GM23248 (cell line): ENCODE results near the gene ANKRD17. TPM values are rescaled to one million over a fixed set of nuclear protein-coding genes. Genes with fewer than 3 reads are reported as not detected.

Experiments used
- DNase-seq: peaks from one replicate; pipeline ENCODE4 v3.0.0-alpha.2; 2015
- H2AFZ ChIP-seq: fragments of 200-600 bp; sonication (generic); 2 replicates; pipeline ENCODE4 v1.6.1; 2016; ENCODE audit warnings: antibody characterized with exemption
- H3F3A ChIP-seq: fragments of 200-600 bp; sonication (generic); 2 replicates; pipeline ENCODE4 v1.6.1; 2016; ENCODE audit warnings: mild to moderate bottlenecking, antibody characterized with exemption, mixed run types; ENCODE audit not compliant: insufficient read depth
- H3K27ac ChIP-seq: fragments of 200-600 bp; sonication (generic); 2 replicates; pipeline ENCODE4 v1.5.1; 2016; ENCODE audit warnings: mild to moderate bottlenecking
- H3K27me3 ChIP-seq: fragments of 200-600 bp; sonication (generic); replicated peaks from 2 replicates; pipeline ENCODE4 v1.6.1; 2016; ENCODE audit warnings: mild to moderate bottlenecking; ENCODE audit not compliant: insufficient read depth
- H3K36me3 ChIP-seq: fragments of 200-600 bp; sonication (generic); 2 replicates; pipeline ENCODE4 v1.6.1; 2016; ENCODE audit warnings: low read depth, mild to moderate bottlenecking
- H3K4me1 ChIP-seq: fragments of 200-600 bp; sonication (generic); 2 replicates; pipeline ENCODE4 v1.6.1; 2016; ENCODE audit warnings: mild to moderate bottlenecking; ENCODE audit not compliant: insufficient read depth
- H3K4me2 ChIP-seq: fragments of 200-600 bp; sonication (generic); one replicate; pipeline ENCODE4 v1.6.1; 2016; ENCODE audit warnings: mild to moderate bottlenecking; ENCODE audit not compliant: unreplicated experiment
- H3K4me3 ChIP-seq: fragments of 200-600 bp; sonication (generic); 2 replicates; pipeline ENCODE4 v1.5.1; 2016; ENCODE audit warnings: mild to moderate bottlenecking
- H3K79me2 ChIP-seq: fragments of 200-600 bp; sonication (generic); 2 replicates; pipeline ENCODE4 v1.6.1; 2016; ENCODE audit warnings: mild to moderate bottlenecking; ENCODE audit not compliant: insufficient read depth
- H3K9ac ChIP-seq: fragments of 200-600 bp; sonication (generic); 2 replicates; pipeline ENCODE4 v1.6.1; 2016; ENCODE audit warnings: mild to moderate bottlenecking
- H3K9me2 ChIP-seq: fragments of 200-600 bp; sonication (generic); 2 replicates; pipeline ENCODE4 v1.6.1; 2016; ENCODE audit warnings: mixed run types, mild to moderate bottlenecking, moderate library complexity; ENCODE audit not compliant: insufficient read depth
- H3K9me3 ChIP-seq: fragments of 200-600 bp; sonication (generic); one replicate; pipeline ENCODE4 v1.6.1; 2017; ENCODE audit warnings: low read depth
- H4K20me1 ChIP-seq: fragments of 200-600 bp; sonication (generic); 2 replicates; pipeline ENCODE4 v1.6.0; 2016; ENCODE audit not compliant: insufficient read depth
- EZH2 ChIP-seq: fragments of 200-600 bp; sonication (generic); IDR thresholded peaks from 2 replicates; pipeline ENCODE4 v1.6.1; 2018; ENCODE audit warnings: antibody characterized with exemption, mild to moderate bottlenecking; ENCODE audit not compliant: insufficient read depth, poor library complexity, severe bottlenecking
- EZH2phosphoT487 ChIP-seq: fragments of 200-600 bp; sonication (generic); IDR thresholded peaks from 2 replicates; pipeline ENCODE4 v1.6.1; 2018; ENCODE audit warnings: antibody characterized with exemption, moderate library complexity, mild to moderate bottlenecking, low read depth; ENCODE audit not compliant: insufficient read depth
- WGBS, 2 experiments: methylation state at CpG; one replicate each; pipeline ENCODE4 v1.1.6; 2015 to 2017; ENCODE audit warnings: low lambda C conversion rate in 2 of 2, low coverage in 1 of 2; ENCODE audit errors: missing lambda C conversion rate in 2 of 2; 5-methylcytosine and 5-hydroxymethylcytosine counted together
- in situ Hi-C: fragments of 300-500 bp; cut with MboI; formaldehyde crosslinking; loops from 2 replicates; pipeline ENCODE4 v1.15.0; 2020
- polyA plus RNA-seq: library from polyadenylated mRNA; unstranded; fragments of >200 nt; fragmentation: Nextera tagmentation; extraction: Ambion mirVana; gene quantifications from 2 replicates; pipeline ENCODE4 v1.2.1, GENCODE V29; 2016
- total RNA-seq: library from RNA; depleted of rRNA; stranded (reverse); fragments of >200 nt; shearing (Covaris generic); gene quantifications from 2 replicates; pipeline ENCODE4 v1.2.3, GENCODE V29; 2014

ANKRD17 gene
- total and polyA plus RNA-seq, 2 experiments from 2014 or later = 22.7 to 34.8 TPM

DNA sequence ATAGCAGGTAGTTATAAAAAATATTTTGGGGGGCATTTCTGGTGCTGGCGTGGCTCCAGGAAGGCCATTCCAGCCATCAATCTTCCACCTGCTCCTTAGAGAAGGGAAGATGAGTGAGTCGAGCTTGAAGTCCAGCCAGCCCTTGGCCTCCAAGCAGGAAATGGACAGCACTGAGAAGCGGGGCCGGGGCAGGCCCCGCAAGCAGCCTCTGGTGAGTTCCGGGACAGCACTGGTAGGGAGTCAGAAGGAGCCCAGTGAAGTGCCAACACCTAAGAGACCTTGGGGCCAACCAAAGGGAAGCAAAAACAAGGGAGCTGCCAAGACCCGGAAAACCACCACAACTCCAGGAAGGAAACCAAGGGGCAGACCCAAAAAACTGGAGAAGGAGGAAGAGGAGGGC is 159.9 kb downstream of the ANKRD17 start:
- Histone ChIP-seq H3F3A (peaks cover 4% of the 10 kb centered on the region), H3K36me3 (peaks cover 72% of the 10 kb centered on the region), H2AFZ (no peak overlapping the region), H3K4me2 (no peak overlapping the region), H3K79me2 (no peaks in the 10 kb centered on the region), H3K4me3 (no peak overlapping the region), H3K9me2 (no peaks in the 10 kb centered on the region), H3K27me3 (no peaks in the 10 kb centered on the region), H3K9ac (no peak overlapping the region), H3K27ac (no peak overlapping the region), H3K9me3 (no peaks in the 10 kb centered on the region), H3K4me1 (no peaks in the 10 kb centered on the region), H4K20me1 (no peaks in the 10 kb centered on the region)
- in situ Hi-C loops = no loop called here
- no peak for DNase-seq
- TF ChIP-seq EZH2 = no peak
- TF ChIP-seq EZH2phosphoT487 = no peak
- 81 to 90% methylated on average over 7 of the region's 7 CpGs for WGBS, 2 experiments

DNA sequence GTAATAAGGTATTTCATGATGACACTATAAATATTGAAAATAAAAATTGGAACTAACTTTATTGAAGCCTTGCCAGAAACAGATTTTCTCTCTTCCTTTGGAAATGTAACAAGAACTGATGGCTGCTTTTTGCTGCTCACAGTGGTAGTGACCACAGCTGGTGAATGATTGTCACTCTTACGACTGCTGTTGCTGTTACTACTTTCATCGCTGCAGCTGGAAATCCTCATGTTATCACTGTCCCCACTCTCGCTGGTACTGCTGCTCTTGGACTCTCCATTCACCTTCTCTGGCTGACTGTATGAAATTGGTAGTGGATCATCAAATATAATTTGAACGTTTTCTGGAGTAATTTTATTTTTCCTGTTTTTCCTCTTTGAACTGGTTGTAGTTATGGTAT is 160.6 kb downstream of the ANKRD17 start:
- no peaks in the 10 kb centered on the region for H3K27me3 ChIP-seq
- WGBS, 2 experiments = 90 to 94% methylated on average over 4 of the region's 4 CpGs
- no peak overlapping the region for H3K27ac ChIP-seq
- TF ChIP-seq EZH2 (no peak), EZH2phosphoT487 (no peak)
- no peaks in the 10 kb centered on the region for H3K4me1 ChIP-seq
- H2AFZ ChIP-seq = no peak overlapping the region
- H3K79me2 ChIP-seq = no peaks in the 10 kb centered on the region
- H3F3A ChIP-seq = peaks cover 8% of the 10 kb centered on the region
- no peaks in the 10 kb centered on the region for H3K9me2 ChIP-seq
- H3K36me3 ChIP-seq = peaks cover 70% of the 10 kb centered on the region
- in situ Hi-C loops = no loop called here
- H3K4me3 ChIP-seq = no peak overlapping the region
- no peaks in the 10 kb centered on the region for H3K9me3 ChIP-seq
- H4K20me1 ChIP-seq = no peaks in the 10 kb centered on the region
- H3K4me2 ChIP-seq = no peak overlapping the region
- H3K9ac ChIP-seq = no peak overlapping the region
- no peak for DNase-seq

DNA sequence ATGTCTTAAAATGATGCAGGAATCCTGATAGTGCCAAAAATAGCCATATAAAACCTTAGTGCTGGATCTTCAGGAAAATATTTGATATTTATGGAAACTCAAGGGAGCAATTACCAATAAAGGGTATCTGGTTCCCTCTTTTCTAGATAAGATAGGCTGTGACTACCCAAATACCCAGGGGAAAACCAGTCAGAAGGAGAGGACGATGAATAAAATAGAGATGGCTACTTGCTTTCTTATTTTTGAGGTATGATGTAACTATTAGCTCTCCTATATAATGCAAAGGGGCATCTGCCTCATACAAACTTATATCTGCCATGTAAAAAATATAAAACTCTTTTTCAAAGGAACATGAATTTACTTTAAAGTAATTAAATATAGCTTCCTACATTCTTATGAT is 165.7 kb downstream of the ANKRD17 start:
- Histone ChIP-seq H3K4me2 (no peak overlapping the region), H3K36me3 (peaks cover 68% of the 10 kb centered on the region), H4K20me1 (no peaks in the 10 kb centered on the region), H3K4me1 (no peaks in the 10 kb centered on the region), H3K27me3 (no peaks in the 10 kb centered on the region), H3F3A (peaks cover 13% of the 10 kb centered on the region), H3K79me2 (peaks cover 26% of the 10 kb centered on the region), H3K9me2 (no peaks in the 10 kb centered on the region), H3K9ac (no peak overlapping the region), H2AFZ (no peak overlapping the region), H3K9me3 (no peaks in the 10 kb centered on the region), H3K4me3 (no peak overlapping the region), H3K27ac (no peak overlapping the region)
- 90 to 94% methylated on average over 1 of the region's 1 CpG for WGBS, 2 experiments
- TF ChIP-seq EZH2 (no peak), EZH2phosphoT487 (no peak)
- no peak for DNase-seq
- in situ Hi-C loops = no loop called here

DNA sequence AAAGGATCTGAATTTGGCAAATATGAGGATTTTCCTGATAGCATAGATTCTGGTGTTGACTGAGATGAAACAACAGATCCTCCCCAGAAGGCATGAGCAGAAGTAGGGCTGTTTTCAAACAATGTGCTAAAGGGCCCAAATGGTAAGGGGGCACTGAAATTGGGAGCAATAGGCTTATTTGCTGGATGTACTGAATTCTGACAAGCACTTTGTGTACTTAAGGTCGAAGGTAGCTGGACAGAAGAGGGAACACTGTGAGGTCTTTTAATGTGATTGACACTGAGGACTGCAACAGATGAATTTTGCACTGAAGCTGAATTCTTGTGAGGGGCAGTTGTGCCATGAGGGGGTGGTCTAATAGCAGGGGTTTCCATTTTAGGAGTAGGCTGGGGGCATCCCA is 167.9 kb downstream of the ANKRD17 start:
- H4K20me1 ChIP-seq = no peaks in the 10 kb centered on the region
- H3K79me2 ChIP-seq = peaks cover 46% of the 10 kb centered on the region
- peaks cover 13% of the 10 kb centered on the region for H3F3A ChIP-seq
- no peak overlapping the region for H3K9ac ChIP-seq
- WGBS, 2 experiments = 94 to 96% methylated on average over 1 of the region's 1 CpG
- in situ Hi-C loops = no loop called here
- H3K27me3 ChIP-seq = no peaks in the 10 kb centered on the region
- no peak for DNase-seq
- TF ChIP-seq EZH2 (no peak), EZH2phosphoT487 (no peak)
- H3K4me2 ChIP-seq = no peak overlapping the region
- H3K9me3 ChIP-seq = no peaks in the 10 kb centered on the region
- H3K36me3 ChIP-seq = peaks cover 54% of the 10 kb centered on the region
- H3K4me1 ChIP-seq = no peaks in the 10 kb centered on the region
- H3K27ac ChIP-seq = no peak overlapping the region
- no peaks in the 10 kb centered on the region for H3K9me2 ChIP-seq
- H2AFZ ChIP-seq = no peak overlapping the region
- H3K4me3 ChIP-seq = no peak overlapping the region

DNA sequence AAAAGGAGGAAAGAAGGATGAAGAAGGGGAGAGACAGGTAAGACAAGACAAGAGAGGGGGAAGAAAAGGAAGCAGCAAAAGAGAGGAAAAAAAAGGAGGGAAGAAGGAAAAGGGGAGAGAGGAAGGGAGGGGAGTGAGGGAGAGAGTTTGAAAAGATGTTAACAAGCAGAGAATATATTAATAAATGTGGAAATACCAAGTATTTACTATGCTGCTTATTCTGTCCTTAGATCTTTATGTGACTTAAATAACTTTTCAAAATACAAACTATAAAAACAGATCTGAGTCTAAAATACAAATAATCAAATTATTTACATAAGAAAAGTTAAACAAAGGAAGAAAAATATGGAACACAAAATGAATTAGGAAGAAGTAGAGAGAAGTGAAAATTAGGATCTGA is 170.7 kb downstream of the ANKRD17 start:
- H2AFZ ChIP-seq = no peak overlapping the region
- H3K9me3 ChIP-seq = no peaks in the 10 kb centered on the region
- TF ChIP-seq EZH2 = no peak
- TF ChIP-seq EZH2phosphoT487 = no peak
- H4K20me1 ChIP-seq = no peaks in the 10 kb centered on the region
- no peak overlapping the region for H3K9ac ChIP-seq
- peaks cover 72% of the 10 kb centered on the region for H3K79me2 ChIP-seq
- H3K9me2 ChIP-seq = no peaks in the 10 kb centered on the region
- H3K4me2 ChIP-seq = no peak overlapping the region
- in situ Hi-C loops = no loop called here
- no peak overlapping the region for H3K4me3 ChIP-seq
- no peaks in the 10 kb centered on the region for H3K4me1 ChIP-seq
- no peak overlapping the region for H3K27ac ChIP-seq
- no peak for DNase-seq
- peaks cover 53% of the 10 kb centered on the region for H3K36me3 ChIP-seq
- H3K27me3 ChIP-seq = no peaks in the 10 kb centered on the region
- peaks cover 12% of the 10 kb centered on the region for H3F3A ChIP-seq
